Sciatic nerve (tissue), 2 donors: ENCODE results near the gene TUNAR. TPM values are rescaled to one million over a fixed set of nuclear protein-coding genes. Genes with fewer than 3 reads are reported as not detected.

Experiments used
- ATAC-seq: fragments of 200-7000 bp; cut with Tn5 transposase; one replicate; pipeline ENCODE4 v1.9.1; 2020; ENCODE audit warnings: mild to moderate bottlenecking, moderate library complexity
- DNase-seq: peaks from one replicate; pipeline ENCODE4 v3.0.0-alpha.2; 2020; ENCODE audit warnings: low spot score
- intact Hi-C: fragments of 100-400 bp; cut with DNase I; formaldehyde crosslinking; loops from one replicate; pipeline ENCODE4 v1.14.2; 2022
- total RNA-seq: library from RNA; stranded (reverse); fragmentation: NEBNext Ultra II Directional; extraction: Animal tissue kit (Norgen Biotek cat#: 25700); gene quantifications from one replicate; pipeline ENCODE4 v1.2.1, GENCODE V29; 2021
- donor health status: DM: no; HTN: no; CAD: no.
- donor health status: DM: no; HTN: no; CAD: no.

TUNAR gene
- total RNA-seq, 1 donor from 2014 or later = not detected

DNA sequence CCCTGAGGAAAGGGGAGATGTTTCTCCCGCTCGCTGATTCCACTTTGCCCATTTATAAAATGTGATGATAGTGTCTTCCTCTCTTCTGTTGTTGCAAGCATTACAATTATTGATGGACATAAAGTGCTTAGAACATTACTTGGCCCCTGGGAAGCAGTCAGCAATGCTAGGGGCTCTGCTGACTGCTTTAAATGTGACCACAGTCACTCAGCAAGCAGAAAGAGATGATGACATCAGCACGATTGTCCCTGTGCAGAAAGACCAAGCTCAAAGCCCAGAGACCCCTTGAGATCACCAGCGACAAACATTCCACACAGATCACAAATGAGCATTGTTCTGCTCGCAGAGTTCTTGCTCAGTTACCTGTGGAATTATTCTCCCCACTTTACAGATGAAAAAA is 26.5 kb downstream of the TUNAR start:
- no peak for DNase-seq
- no peak for ATAC-seq
- intact Hi-C loops = no loop called here

DNA sequence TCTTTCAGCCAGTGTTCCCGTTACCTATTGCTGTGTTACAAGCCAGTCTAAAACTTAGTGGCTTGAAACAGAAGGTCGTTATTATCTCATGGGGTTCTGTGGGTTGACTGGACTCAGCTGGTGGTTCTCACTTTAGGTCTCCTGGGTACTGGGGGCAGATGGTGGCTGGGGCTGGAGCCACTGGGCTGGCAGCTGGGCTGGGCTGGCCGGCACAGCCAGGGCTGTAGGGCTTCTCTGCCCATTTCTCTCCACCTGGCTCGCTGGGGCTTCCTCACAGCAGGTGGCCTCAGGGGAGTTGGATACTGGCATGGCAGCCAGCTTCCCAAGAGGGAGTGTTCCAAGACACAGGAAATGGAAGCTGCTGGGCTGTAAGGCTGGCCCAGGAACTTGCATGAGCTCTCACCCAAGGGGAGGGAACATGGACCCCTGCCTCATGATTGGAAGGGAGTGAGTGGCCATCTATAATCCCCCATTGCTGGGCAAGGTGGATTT is 27.0 kb downstream of the TUNAR start:
- intact Hi-C loops = no loop called here
- DNase-seq (no peak), ATAC-seq (no peak)

DNA sequence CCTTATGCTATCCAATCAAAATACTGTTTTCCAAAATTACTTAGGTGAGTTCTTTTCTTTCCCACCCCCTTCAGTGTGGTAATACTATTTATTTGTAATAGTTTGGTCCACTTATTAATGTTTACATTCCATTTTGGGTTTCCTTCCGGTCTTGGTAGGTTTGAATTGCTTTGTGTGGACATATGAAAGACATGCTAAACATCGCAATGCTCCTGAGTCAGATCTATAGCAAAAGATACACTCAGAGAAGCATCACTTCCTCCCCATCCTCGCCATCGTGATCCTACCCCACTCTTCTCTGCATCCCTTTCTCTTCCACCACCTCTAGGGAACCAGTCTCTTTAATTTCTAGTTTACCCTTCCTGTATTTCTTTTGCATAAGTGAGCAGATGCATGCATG is 30.0 kb downstream of the TUNAR start:
- intact Hi-C loops = no loop called here
- ATAC-seq = no peak
- no peak for DNase-seq

DNA sequence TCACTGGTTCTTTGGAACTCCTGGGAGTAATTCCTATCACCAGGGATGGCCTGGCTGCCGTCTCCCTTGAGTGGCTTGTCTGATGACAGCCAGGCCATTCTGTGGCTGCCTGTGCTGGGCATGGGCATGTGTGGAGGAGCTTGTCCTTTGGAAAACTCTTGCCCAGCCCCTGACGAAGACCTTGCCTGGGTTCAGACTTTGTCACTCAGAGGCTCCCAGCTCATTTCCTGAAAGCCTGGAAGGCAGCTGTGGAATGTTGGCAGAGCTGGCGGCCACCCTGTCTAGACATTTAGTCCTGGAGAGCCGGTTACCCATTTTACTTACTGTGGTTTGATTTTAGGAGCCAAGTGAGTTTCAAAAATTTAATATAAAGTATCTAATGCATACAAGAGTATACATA is 34.0 kb downstream of the TUNAR start:
- ATAC-seq (no peak), DNase-seq (no peak)
- intact Hi-C loops = no loop called here

DNA sequence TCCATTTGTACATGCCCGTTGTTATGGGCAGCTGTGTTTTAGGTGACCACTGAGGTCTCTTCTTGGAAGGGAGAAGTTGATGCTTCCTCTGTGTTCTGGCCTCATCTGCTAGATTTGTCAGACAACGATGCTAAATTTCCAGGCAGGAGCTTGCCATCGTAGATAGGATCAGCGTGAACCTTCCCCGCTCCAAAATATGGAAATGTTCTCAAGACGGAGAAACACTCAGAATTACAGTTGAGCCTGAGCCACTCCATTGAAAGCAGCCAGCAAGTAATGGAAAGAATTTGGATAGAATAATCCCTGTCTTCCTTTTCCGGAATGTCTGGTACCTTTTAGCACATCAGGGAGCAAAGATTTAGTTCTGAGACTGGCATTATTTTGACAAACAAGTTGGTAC is 34.8 kb downstream of the TUNAR start:
- ATAC-seq (no peak), DNase-seq (no peak)
- intact Hi-C loops = no loop called here

DNA sequence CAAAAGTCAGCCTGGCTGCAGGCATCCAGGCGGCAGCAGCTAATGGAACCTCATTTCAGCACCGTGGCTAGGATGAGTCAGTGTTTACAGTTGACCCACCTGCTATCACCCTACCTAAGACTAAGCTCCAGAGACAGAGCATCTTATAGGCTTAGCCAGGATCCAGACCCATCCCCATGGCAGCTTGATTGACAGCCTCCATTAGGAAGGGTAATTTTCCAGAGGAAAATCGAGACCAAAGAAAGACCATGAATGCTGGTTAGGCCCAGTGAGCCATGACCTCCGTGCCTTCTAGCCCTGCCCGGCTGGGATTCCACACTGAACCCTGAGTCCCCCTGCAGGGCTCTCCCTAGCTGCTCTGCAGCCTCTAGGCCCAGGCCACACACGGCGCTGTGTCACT is 38.7 kb downstream of the TUNAR start:
- ATAC-seq (no peak), DNase-seq (no peak)
- intact Hi-C loops = no loop called here

DNA sequence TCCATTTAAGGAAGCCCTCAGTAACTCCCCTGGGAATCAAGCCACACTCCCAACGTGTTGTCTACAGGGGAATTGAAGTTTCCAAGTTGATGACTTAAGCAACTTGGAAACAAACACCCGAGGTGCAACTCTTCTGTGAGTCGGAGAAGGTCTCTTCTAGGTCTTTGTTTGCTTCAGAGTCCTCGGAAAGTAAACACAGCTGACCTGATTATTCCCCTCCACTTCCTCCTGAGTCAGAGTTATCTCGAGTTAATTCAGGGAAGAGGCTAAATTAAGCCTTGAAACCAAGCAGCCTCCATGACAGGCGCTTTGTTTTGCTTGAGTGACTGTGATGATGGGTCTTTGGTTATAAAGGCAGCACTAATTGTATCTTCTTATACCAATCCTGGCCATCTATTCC is 41.8 kb downstream of the TUNAR start:
- no peak for DNase-seq
- ATAC-seq = no peak

DNA sequence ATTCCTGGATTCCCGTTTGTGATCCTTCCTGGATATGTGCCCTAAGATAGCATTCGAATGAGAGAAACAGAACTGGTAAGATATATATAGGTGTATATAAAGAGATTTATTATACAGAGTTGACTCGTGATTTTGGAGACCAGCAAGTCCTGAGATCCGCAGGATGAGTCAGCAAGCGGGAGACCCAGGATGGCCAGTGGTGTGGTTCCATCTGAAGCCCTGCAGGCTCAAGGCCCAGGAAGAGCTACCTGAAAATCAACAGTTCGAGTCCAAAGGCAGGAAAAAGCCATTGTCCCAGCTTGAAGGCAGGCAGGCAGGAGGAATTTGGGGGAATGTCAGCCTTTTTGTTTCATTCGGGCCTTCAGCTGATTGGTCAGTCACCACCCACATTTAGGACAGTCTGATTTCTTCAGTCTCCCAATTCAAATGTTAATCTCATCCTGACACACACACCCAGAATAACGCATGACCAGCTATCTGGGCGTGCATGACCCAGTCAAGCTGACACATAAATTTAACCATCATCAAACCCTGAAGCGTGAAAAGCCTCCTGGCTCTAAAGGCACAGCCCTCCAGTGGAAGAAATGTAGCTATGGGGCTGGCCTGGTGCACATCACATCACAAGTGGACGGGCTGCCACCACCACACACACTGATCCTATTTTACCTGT is 44.3 kb downstream of the TUNAR start:
- intact Hi-C loops = no loop called here
- no peak for DNase-seq
- ATAC-seq = no peak

More for the DNA sequence above, 41.8 kb downstream of the TUNAR start:
- intact Hi-C loops = no loop called here

DNA sequence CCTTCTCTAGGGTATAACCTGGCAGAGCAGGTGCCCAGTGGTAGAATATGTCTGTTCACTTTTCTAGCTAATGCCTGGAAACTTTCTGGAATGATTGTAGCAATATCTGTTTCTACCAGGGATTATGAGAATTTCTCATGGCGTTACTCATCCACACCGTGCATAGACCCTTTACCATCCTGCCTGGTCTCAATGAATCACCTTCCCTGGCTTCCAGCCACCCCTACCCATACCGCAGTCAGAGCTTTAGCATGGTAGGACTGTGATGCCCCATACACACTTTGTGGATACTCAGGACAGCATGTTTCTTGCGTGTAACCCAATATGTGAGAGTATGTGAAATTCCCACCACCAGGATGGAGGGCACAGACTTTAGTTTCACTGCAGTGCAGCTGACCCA is 45.4 kb downstream of the TUNAR start:
- intact Hi-C loops = no loop called here

DNA sequence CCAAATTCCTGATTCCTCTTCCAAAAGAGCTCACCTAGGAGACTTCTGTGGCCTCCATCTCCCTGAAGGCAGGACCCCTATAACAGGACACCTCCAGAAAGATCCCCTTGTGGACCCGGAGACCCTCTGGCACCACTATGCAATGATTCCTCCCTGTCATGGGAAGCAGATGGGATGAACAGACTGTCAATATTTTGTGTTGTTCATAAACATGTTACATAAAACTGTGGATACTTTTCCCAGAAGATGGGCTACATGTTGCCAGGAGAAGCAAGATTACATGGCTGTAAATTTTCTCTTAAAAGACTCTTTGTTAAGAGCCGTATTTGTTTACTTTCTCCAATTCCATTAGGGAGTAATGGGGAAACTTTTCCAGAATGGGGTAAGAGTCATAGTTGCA is 52.1 kb downstream of the TUNAR start:
- ATAC-seq (no peak), DNase-seq (no peak)
- intact Hi-C loops = no loop called here

More for the DNA sequence above, 45.4 kb downstream of the TUNAR start:
- no peak for ATAC-seq
- DNase-seq = no peak

DNA sequence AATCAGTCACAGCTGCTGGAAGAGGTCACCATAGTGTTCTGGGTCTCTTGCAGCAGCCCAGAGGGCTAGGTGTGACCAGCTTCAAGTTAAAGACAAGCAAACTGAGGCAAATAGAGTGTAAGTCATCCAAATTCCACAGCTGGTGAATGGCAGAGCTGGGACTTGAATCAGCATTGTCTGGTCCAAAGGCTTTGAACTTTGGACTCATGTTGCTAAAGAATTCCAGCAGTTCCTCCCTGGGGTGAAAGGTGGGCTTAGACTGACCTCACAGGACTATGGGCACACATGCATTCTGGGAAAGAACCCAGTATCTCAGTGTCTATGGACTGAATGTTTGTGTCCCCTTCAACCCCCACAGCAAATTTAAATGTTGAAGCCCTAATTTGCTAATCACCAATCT is 54.8 kb downstream of the TUNAR start:
- ATAC-seq = no peak
- no peak for DNase-seq
- intact Hi-C loops = no loop called here

DNA sequence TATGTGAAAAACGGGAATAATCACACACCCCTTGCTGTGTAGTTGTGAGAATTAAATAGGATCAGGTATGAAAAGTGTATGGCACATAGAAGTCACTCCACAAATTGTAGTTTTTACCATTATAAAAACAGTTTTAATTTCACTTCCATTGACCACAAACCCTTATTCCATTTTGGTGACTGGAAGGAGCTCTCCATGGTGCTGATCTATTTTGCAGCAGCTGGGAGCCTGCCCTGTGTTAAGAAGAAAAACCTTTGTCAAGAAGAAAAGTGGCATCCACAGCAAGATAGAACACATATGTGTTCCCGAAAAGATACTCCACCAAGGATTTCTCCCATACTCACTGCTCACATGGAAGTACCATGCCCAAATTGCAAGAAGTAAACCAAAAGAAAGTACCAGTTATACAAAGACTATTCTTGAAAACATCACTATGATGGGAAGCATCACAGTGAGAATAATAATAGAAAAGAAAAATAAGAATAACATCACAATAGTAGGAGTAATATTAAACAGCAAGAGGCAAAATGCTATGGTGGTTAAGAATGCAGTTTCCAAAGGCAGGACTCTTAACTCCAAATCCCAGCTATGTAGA is 58.7 kb downstream of the TUNAR start:
- ATAC-seq = no peak
- intact Hi-C loops = no loop called here

DNA sequence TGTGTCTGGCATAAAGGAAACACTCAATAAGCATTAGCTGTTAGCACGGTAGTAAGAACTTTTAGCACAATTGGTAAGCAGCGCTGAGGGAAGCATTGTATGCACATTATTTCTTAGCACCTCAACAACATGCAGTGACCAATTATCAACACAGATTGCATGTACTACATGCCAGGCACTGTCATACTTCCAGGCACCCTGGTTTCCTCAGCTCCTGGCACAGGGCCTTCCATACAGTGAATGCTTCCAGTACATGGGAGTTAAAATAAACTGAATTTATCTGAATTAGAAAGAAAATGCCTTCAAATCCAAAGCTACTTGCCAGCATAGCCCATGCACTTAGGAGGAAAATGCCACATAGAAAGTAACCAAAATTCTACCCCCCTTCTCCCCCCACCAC is 59.4 kb downstream of the TUNAR start:
- intact Hi-C loops = no loop called here
- DNase-seq = no peak
- ATAC-seq = no peak

More for the DNA sequence above, 58.7 kb downstream of the TUNAR start:
- no peak for DNase-seq

DNA sequence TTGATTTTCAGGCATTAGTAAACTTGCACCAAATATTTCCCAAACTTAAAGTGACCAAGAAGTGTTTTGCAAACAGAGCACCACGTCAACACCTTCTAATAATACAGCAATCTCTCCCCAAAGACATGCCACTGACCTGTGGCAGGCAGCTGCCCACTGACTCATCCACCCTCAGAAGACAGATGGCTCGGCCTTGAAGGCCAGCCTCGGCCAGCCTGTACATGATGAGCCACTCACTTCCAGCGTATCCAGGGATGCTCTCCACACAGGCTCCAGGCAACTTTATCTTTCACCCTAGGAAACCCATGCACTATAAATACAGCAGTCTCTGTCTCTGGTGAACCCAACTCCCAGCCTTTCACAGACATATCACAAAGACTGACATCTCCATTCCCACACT is 62.7 kb downstream of the TUNAR start:
- intact Hi-C loops = no loop called here
- DNase-seq = no peak
- no peak for ATAC-seq

DNA sequence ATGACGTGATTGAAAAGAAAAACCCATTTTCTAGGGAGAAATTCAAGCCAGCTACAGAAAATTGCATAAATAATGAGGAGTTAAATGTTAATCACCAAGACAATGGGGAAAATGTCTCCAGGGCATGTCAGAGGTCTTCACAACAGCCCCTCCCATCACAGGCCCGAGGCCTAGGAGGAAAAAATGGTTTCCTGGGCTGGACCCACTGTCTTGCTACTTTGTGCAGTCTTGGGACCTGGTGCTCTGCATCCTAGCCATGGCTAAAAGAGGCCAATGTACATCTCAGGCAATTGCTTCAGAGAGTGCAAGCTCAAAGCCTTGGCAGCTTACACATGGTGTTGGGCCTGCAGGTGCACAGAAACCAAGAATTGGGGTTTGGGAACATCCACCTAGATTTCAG is 65.3 kb downstream of the TUNAR start:
- intact Hi-C loops = no loop called here
- DNase-seq (no peak), ATAC-seq (no peak)

DNA sequence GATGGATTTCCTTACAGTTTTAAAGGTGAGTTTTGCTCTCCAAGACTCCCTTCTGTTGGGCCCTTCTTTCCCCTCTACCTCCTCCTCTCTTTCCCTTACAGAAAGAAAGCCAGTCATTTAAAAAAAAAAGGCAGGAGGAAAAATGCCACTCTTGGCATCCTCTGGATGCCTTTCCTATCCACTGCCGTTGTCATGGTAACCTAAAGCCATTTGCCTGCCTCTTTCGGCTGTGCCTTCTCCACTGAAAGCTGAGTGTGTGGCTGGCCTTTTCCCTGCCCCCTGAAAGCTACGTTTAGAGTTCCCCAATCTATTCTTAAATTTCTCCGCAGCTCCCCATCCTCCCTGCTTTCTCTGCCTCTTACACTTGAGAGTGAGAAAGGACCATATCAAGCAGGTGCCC is 67.1 kb downstream of the TUNAR start:
- no peak for DNase-seq
- intact Hi-C loops = no loop called here
- ATAC-seq = no peak

DNA sequence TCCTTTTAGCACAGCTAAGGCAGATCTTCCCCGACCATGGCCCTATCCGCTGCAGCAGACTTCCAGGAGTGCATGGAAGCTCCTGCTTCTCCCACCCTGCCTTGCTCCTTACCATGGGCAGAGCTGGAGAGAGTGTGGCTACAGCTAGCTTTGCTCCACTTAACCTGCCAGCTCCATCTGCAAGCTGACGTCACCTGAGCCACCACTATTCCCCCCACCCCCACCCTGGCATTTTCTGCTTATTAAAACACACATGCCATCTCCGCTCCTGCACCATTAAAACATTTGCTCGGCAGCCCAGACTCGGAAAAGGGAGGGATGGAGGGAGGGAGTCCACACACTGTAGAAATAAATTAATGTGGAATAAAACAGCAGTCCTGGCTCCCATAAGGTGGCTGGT is 67.8 kb downstream of the TUNAR start:
- DNase-seq = no peak
- no peak for ATAC-seq
- intact Hi-C loops = no loop called here

DNA sequence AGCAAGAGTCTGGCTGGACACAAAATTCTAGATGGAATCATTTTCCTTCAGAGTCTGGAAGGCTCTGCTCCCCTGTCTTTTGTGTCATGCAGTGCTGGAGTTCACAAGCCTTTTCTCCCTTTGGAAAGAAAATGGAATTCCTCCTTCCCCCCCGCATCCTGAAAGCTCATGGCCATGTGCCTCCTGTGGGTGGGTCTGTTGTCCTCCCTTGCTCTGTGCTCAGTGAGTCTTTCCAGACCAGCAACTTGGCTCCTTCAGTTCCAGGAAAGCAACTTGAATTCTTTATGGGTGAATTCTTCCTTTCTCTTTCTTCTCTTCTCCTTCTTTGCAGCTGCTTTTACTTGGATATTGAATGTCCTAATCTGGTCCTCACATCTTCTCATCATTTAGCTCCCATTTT is 70.2 kb downstream of the TUNAR start:
- intact Hi-C loops = no loop called here
- DNase-seq (no peak), ATAC-seq (no peak)

DNA sequence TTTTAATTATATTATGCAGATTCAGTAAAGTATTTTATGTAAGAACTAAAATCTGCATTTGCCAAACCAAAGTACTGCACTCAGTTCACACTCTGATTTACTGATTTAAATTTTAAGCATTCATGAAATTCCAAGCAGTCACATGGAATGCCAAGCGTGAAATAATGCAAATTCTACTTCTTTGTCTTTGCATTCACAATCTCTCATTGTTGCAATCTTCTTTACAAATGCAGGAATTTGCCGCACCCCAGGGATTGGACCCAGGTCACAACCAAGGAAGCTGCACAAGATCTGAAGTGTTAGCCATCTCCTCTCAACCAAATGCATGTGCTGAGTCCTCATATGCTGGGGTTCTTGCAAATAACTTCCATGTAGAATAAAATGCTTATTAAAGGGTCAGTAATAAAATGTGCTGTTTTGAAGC is 71.9 kb downstream of the TUNAR start:
- intact Hi-C loops = no loop called here

DNA sequence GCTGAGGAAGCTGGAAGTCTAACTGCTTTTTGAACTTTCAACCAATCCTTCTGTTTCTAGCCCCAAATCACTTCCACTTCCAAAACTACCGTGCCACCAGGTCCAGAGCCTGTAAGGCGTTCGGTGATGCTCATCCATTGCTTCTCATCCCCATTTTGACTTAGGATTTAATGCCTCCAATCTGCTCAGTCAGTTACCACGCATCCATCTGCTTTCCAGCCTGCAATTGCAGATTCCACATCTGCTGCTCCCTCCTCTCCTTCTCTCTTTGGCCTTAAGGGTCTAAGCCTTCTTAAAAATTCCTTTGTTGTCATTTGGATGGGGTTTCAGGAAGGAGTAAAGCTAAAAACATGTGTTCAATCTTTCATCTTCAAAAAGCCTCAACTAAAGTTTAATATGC is 74.7 kb downstream of the TUNAR start:
- intact Hi-C loops = no loop called here
- ATAC-seq (no peak), DNase-seq (no peak)

More for the DNA sequence above, 71.9 kb downstream of the TUNAR start:
- ATAC-seq = no peak
- DNase-seq = no peak

DNA sequence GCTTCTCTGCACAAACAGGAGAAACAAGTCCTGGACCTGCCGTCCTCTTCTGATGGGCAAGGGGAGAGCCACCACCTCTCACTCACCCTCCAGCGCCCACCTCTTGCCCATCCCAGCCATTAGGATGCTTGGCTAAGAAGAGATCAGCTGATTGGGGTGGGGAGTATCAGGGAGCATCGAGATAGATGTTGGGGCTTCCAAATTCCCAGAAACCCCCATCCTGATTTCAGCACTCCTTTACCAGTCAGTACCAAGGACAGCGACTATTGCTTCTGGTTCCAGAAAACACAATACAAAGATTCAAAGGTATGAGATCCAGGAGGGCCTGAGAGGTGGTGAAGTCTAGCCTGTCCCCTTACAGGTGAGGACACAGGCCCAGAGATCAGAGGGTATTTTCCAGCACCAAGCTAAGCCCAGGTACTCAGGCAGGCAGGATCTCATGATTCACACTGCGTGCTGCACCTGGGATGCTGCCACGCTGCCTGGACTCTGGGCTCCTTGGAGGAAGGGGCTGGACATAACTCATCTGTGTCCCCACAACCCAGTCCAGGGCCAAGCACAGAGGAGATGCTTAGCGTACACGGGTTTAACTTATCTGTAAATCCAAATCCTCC is 76.6 kb downstream of the TUNAR start:
- DNase-seq = no peak
- no peak for ATAC-seq
- intact Hi-C loops = no loop called here
